VCaP (cell line): ENCODE data around the gene PRRG3.
"Not testable (repeated sequence)": the region's sequence is repeated elsewhere in the genome, so short reads cannot be mapped to it uniquely, and the experiment has no call there.

Experiments used
- H3K27ac ChIP-seq: fragments of 450-650 bp; 2 replicates; pipeline ENCODE4 v1.5.1; 2017
- CTCF ChIP-seq: fragments of 450-650 bp; conservative IDR thresholded peaks from 2 replicates; pipeline ENCODE4 v1.5.1; 2017; ENCODE audit warnings: mild to moderate bottlenecking, moderate library complexity

Gene PRRG3

GRCh38 chrX:151692825-151693224, 2.4 kb upstream of the PRRG3 start:
- no peak for TF ChIP-seq CTCF

DNA sequence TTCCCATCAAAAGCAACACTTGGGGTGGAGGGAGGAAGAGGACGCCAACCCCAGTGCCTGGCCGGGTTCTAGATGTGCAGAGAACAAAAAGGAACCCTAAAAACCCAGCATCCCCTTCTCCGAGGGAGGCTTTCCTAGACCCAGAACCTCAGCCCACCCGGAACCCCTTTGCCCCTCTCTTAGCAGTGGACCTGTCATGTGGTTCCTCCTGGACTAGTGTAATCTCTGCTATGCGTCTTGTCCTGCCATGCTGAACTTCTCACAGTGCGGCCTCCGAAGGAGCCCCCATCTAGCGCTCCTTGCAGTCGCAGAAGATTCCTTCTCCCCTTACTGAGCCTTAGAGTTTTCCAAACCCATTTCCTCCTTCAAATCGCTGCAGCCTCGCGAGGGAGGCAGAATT, 1.1 kb upstream of the PRRG3 start:
- H3K27ac ChIP-seq = no peak overlapping the region
- TF ChIP-seq CTCF = no peak

More at GRCh38 chrX:151692825-151693224, 2.4 kb upstream of the PRRG3 start:
- H3K27ac ChIP-seq = no peak overlapping the region

GRCh38 chrX:151695583-151696340, 504 bp downstream of the PRRG3 start:
- TF ChIP-seq CTCF = no peak
- H3K27ac ChIP-seq = no peak overlapping the region

DNA sequence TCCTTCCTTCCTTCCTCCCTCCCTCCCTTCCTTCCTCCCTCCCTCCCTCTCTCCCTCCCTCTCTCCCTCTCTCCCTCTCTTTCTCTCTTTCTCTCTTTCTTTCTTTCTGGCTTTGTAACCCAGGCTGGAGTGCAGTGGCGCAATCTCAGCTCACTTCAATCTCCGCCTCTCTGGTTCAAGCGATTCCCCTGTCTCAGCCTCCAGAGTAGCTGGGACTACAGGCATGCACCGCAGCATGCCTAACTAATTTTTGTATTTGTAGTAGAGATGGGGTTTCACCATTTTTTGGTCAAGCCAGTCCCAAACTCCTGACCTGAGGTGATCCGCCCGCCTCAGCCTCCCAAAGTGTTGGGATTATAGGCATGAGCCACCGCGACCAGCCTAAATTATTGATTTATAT, 1.8 kb downstream of the PRRG3 start:
- not testable (repeated sequence) for H3K27ac ChIP-seq

GRCh38 chrX:151697522-151697921, 2.3 kb downstream of the PRRG3 start:
- no peak for TF ChIP-seq CTCF
- no peak overlapping the region for H3K27ac ChIP-seq

DNA sequence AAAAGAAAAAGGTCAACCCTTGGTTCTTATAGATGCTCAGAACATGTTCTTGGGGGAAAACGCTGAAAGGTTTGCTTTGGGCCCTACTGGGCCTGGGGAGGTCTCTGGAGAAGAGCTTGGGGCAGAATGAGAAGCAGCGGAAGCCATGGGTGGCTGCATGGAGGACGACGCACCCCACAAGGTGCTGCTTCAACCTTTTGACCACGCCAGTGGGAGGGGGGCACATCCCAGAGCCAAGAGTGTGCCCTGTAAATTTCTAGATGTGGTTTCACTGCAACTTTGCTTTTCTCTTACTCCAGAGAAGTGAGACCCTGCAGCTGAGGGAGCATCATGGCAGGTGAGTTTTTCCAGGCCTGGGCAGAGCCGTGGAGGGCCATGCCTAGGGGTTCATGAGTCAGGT, 3.2 kb downstream of the PRRG3 start:
- TF ChIP-seq CTCF = no peak
- no peak overlapping the region for H3K27ac ChIP-seq

- no peak overlapping the region for H3K27ac ChIP-seq
- TF ChIP-seq CTCF = no peak
Observed at GRCh38 chrX:151699746-151700145, 4.5 kb downstream of the PRRG3 start.

DNA sequence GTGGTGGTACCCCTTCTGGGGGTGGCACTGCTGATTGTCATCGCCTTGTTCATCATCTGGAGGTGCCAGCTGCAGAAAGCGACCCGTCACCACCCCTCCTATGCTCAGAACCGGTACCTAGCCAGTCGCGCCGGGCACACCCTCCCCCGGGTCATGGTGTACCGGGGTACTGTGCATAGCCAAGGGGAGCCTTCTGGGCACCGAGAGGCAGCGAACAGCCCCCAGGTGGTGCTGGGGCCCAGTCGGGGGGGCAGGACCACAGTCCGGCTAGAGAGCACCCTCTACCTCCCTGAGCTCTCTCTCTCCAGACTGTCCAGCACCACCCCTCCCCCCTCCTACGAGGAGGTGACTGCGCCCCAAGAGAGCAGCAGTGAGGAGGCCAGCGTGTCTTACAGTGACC, 5.3 kb downstream of the PRRG3 start:
- no peak for TF ChIP-seq CTCF
- no peak overlapping the region for H3K27ac ChIP-seq
